ENCODE results near the gene GRIN2A.

DNA sequence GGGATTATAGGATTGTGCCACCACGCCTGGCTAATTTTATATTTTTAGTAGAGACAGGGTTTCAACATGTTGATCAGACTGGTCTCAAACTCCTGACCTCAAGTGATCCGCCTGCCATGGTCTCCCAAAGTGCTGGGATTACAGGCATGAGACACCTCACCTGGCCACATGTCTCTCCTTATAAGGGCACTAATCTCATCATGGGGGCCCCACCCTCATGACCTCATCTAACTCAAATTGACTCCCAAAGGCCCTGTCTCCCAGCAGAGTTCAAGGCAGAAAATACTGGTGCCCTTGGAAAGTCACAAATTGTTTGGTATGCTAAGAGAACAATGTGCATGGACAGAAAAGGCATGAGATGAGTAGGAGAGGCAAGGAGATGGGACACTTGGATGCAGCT is 49.3 kb upstream of the GRIN2A start:
- TF ChIP-seq, protein P1, sequence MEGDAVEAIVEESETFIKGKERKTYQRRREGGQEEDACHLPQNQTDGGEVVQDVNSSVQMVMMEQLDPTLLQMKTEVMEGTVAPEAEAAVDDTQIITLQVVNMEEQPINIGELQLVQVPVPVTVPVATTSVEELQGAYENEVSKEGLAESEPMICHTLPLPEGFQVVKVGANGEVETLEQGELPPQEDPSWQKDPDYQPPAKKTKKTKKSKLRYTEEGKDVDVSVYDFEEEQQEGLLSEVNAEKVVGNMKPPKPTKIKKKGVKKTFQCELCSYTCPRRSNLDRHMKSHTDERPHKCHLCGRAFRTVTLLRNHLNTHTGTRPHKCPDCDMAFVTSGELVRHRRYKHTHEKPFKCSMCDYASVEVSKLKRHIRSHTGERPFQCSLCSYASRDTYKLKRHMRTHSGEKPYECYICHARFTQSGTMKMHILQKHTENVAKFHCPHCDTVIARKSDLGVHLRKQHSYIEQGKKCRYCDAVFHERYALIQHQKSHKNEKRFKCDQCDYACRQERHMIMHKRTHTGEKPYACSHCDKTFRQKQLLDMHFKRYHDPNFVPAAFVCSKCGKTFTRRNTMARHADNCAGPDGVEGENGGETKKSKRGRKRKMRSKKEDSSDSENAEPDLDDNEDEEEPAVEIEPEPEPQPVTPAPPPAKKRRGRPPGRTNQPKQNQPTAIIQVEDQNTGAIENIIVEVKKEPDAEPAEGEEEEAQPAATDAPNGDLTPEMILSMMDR (IDR thresholded peaks at IDR 0.05), result no peak
- TF ChIP-seq POLR2A (IDR thresholded peaks at IDR 0.05), result no peak
- no peak for TF ChIP-seq POLR2AphosphoS5 (IDR thresholded peaks at IDR 0.05)
